Testis (tissue), 3 donors: ENCODE measurements around the gene KCP. TPM values are rescaled to one million over a fixed set of nuclear protein-coding genes. Genes with fewer than 3 reads are reported as not detected.

Source experiments
- DNase-seq: peaks from one replicate; pipeline ENCODE4 v3.0.0-alpha.2; 2019
- H3K27ac ChIP-seq, 2 donors: fragments of 200-600 bp; sonication (generic); one replicate each; pipeline ENCODE4 v1.5.1; 2019
- H3K27me3 ChIP-seq: fragments of 200-600 bp; sonication (generic); one replicate; pipeline ENCODE4 v1.5.1; 2019
- H3K36me3 ChIP-seq: fragments of 200-600 bp; sonication (generic); one replicate; pipeline ENCODE4 v1.5.1; 2017; ENCODE audit warnings: low read depth; ENCODE audit errors: missing control alignments
- H3K4me1 ChIP-seq: fragments of 200-600 bp; sonication (generic); one replicate; pipeline ENCODE4 v1.5.1; 2019
- H3K4me3 ChIP-seq, 2 donors: fragments of 200-600 bp; sonication (generic); one replicate each; pipeline ENCODE4 v1.5.1; 2017 to 2019
- H3K9me3 ChIP-seq: fragments of 200-600 bp; sonication (generic); one replicate; pipeline ENCODE4 v1.5.1; 2017
- POLR2A ChIP-seq: fragments of 450-650 bp; IDR thresholded peaks from one replicate; pipeline ENCODE4 v1.6.1; 2017; ENCODE audit warnings: antibody characterized with exemption, mild to moderate bottlenecking, moderate library complexity
- WGBS, 2 donors: methylation state at CpG; one replicate each; pipeline ENCODE4 v1.1.5; 2018; 5-methylcytosine and 5-hydroxymethylcytosine counted together
- intact Hi-C: fragments of 100-400 bp; cut with DNase I; formaldehyde crosslinking; loops from one replicate; pipeline ENCODE4 v1.15.1; 2023; ENCODE audit warnings: low total_unique reads
- polyA plus RNA-seq: library from polyadenylated mRNA; stranded (reverse); fragments of 350-450 nt; fragmentation: Illumina TruSeq; extraction: RNeasy Lipid Tissue Mini Kit (QIAGEN cat#74804); gene quantifications from one replicate; pipeline ENCODE4 v1.2.3, GENCODE V29; 2014; ENCODE audit warnings: low read depth, low replicate concordance; ENCODE audit not compliant: insufficient read depth
- total RNA-seq, 2 donors: library from RNA; depleted of rRNA; stranded (reverse); fragments of >200 nt; gene quantifications; one replicate each; pipeline ENCODE4 v1.2.3, GENCODE V29; 2016
- TF ChIP-seq, protein P1 (sequence below), 3 experiments: fragments of 450-650 bp in 2 of 3; fragments of 200-600 bp in 1 of 3; sonication (generic) in 1 of 3; IDR thresholded peaks; one replicate each; pipeline ENCODE4 v1.5.1; 2016 to 2019; ENCODE audit warnings: antibody characterized with exemption in 3 of 3, mild to moderate bottlenecking in 2 of 3, moderate library complexity in 1 of 3

Gene KCP
- total and polyA plus RNA-seq, 3 donors from 2014 or later, result 0.68 to 1.4 (median 1.2) TPM

DNA sequence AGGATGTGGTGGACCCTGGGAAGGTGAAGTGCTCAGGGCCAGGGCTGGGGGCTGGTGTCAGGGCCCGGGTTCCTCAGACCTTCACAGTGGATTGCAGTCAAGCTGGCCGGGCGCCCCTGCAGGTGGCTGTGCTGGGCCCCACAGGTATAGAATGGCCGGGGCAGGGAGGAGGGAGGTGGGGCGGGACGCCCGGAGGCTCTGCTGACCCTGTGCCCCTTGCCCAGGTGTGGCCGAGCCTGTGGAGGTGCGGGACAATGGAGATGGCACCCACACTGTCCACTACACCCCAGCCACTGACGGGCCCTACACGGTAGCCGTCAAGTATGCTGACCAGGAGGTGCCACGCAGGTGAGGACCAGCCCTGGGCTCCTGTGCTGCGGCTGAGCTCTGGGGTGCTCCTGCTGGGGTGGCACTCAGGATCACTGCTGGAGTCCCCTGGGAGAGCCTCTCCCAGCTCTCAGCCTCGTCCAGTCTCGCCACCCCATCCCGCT, 62.7 kb downstream of the KCP start:
- Histone ChIP-seq H3K27me3 (no peaks in the 10 kb centered on the region), H3K4me1 (no peaks in the 10 kb centered on the region), H3K36me3 (no peaks in the 10 kb centered on the region), H3K9me3 (no peaks in the 10 kb centered on the region), H3K4me3 (no peak overlapping the region), H3K27ac (no peak overlapping the region)
- no peak for DNase-seq
- no peak for TF ChIP-seq POLR2A
- TF ChIP-seq, protein P1, sequence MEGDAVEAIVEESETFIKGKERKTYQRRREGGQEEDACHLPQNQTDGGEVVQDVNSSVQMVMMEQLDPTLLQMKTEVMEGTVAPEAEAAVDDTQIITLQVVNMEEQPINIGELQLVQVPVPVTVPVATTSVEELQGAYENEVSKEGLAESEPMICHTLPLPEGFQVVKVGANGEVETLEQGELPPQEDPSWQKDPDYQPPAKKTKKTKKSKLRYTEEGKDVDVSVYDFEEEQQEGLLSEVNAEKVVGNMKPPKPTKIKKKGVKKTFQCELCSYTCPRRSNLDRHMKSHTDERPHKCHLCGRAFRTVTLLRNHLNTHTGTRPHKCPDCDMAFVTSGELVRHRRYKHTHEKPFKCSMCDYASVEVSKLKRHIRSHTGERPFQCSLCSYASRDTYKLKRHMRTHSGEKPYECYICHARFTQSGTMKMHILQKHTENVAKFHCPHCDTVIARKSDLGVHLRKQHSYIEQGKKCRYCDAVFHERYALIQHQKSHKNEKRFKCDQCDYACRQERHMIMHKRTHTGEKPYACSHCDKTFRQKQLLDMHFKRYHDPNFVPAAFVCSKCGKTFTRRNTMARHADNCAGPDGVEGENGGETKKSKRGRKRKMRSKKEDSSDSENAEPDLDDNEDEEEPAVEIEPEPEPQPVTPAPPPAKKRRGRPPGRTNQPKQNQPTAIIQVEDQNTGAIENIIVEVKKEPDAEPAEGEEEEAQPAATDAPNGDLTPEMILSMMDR (IDR thresholded peaks at IDR 0.05), result no peak
- intact Hi-C loops, result no loop called here
- WGBS, 2 donors, result 90 to 96% methylated on average over 14 to 17 of the region's 17 CpGs

DNA sequence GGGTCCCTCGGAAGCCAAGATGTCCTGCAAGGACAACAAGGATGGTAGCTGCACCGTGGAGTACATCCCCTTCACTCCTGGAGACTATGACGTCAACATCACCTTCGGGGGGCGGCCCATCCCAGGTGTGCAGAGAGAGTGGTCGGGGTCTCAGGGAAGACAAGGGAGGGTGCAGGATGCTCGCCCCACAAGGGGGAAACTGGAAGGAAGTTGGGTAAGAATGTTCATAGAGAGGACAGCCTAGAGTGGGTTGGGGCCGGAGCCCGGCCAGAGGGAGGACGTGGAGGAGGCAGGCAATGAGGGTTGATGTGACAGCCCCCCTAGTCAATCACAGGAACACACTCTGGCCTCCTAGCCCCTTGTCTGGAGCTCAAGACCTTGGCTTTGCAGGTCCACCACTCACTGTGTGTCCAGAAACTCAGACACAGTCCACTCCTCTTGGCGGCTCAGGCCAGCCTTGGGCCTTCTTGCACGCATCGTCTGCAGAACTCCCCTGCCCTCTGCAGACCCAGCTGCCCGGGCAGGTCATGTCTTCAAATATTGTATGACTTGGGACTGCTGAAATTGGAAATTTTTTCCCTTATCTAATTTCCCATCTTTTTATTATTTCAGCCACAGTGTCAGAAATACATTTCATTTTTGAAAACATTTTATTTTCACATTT, 63.6 kb downstream of the KCP start:
- no peak for DNase-seq
- Histone ChIP-seq H3K36me3 (no peaks in the 10 kb centered on the region), H3K27ac (no peak overlapping the region), H3K4me1 (no peaks in the 10 kb centered on the region), H3K4me3 (no peak overlapping the region), H3K27me3 (no peaks in the 10 kb centered on the region), H3K9me3 (no peaks in the 10 kb centered on the region)
- intact Hi-C loops, result no loop called here
- 90 to 94% methylated on average over 14 of the region's 14 CpGs for WGBS, 2 donors
- TF ChIP-seq, protein P1 (IDR thresholded peaks at IDR 0.05), result no peak
- no peak for TF ChIP-seq POLR2A

DNA sequence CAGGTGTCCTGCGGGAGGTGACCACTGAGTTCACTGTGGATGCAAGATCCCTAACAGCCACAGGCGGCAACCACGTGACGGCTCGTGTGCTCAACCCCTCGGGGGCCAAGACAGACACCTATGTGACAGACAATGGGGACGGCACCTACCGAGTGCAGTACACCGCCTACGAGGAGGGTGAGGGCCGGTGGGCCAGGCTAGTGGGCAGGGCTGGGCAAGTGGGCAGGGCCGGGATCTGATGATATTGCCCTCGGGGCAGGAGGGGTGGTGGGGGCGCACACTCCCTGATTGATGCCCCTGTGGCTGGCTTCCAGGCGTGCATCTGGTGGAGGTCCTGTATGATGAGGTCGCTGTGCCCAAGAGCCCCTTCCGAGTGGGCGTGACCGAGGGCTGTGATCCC, 64.5 kb downstream of the KCP start:
- DNase-seq, result no peak
- Histone ChIP-seq H3K36me3 (no peaks in the 10 kb centered on the region), H3K27me3 (no peaks in the 10 kb centered on the region), H3K9me3 (no peaks in the 10 kb centered on the region), H3K27ac (no peak overlapping the region), H3K4me1 (no peaks in the 10 kb centered on the region), H3K4me3 (no peak overlapping the region)
- intact Hi-C loops, result no loop called here
- 89 to 90% methylated on average over 4 to 14 of the region's 19 CpGs for WGBS, 2 donors
- TF ChIP-seq, protein P1 (IDR thresholded peaks at IDR 0.05), result no peak
- no peak for TF ChIP-seq POLR2A

DNA sequence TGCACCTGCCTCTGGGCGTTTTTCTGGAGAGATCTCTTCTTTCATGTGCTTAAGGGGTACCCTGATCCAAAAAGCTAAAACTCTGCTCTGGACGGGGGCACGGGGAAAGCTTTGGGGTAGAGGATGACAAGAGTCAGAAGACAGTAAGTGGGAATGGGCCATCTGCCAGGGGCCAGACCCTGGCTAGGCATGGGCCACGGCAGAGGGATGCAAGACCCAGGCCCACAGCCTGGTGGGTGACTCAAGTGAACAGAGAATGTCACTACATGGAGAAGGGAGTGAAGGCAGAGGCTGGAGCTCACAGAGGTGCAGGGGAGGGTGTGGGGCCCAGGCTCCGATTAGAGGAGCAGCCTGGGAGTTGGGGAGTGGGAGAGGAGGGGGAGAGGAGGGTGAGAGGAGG, 65.0 kb downstream of the KCP start:
- no peak overlapping the region for H3K4me3 ChIP-seq
- H3K27ac ChIP-seq, result no peak overlapping the region
- H3K27me3 ChIP-seq, result no peaks in the 10 kb centered on the region
- intact Hi-C loops, result no loop called here
- WGBS, 2 donors, result 84 to 97% methylated on average over 4 to 5 of the region's 5 CpGs
- H3K36me3 ChIP-seq, result no peaks in the 10 kb centered on the region
- no peak for DNase-seq
- TF ChIP-seq POLR2A, result no peak
- TF ChIP-seq, protein P1 (IDR thresholded peaks at IDR 0.05), result no peak
- no peaks in the 10 kb centered on the region for H3K9me3 ChIP-seq
- H3K4me1 ChIP-seq, result no peaks in the 10 kb centered on the region

DNA sequence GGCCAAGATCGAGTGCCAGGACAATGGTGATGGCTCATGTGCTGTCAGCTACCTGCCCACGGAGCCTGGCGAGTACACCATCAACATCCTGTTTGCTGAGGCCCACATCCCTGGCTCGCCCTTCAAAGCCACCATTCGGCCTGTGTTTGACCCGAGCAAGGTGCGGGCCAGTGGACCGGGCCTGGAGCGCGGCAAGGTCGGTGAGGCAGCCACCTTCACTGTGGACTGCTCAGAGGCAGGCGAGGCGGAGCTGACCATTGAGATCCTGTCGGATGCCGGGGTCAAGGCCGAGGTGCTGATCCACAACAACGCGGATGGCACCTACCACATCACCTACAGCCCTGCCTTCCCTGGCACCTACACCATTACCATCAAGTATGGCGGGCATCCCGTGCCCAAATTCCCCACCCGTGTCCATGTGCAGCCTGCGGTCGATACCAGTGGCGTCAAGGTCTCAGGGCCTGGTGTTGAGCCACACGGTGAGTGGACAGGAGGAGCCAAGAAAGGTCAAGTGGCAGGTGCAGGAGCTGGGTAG, 65.7 kb downstream of the KCP start:
- Histone ChIP-seq H3K9me3 (no peaks in the 10 kb centered on the region), H3K36me3 (no peaks in the 10 kb centered on the region), H3K4me1 (no peaks in the 10 kb centered on the region), H3K4me3 (no peak overlapping the region), H3K27me3 (no peaks in the 10 kb centered on the region), H3K27ac (no peak overlapping the region)
- 92 to 96% methylated on average over 15 to 25 of the region's 25 CpGs for WGBS, 2 donors
- DNase-seq, result no peak
- TF ChIP-seq POLR2A, result no peak
- TF ChIP-seq, protein P1 (IDR thresholded peaks at IDR 0.05), result no peak
- intact Hi-C loops, result no loop called here
